Mammary epithelial cell (primary cell): Measurements from ENCODE around the gene LAMP2.

ENCODE experiments used
- CTCF ChIP-seq, 2 donors: IDR thresholded peaks in 1 of 2; conservative IDR thresholded peaks in 1 of 2; 2 replicates each; pipeline ENCODE4 v1.5.1; 2011 to 2012; ENCODE audit warnings: inconsistent platforms in 2 of 2, low read length in 2 of 2, mild to moderate bottlenecking in 2 of 2, control low read depth in 1 of 2, low read depth in 1 of 2; ENCODE audit not compliant: insufficient read depth in 1 of 2; ENCODE audit errors: extremely low read depth in 1 of 2
- EZH2 ChIP-seq: IDR thresholded peaks from 2 replicates; pipeline ENCODE4 v1.6.1; 2012; ENCODE audit warnings: low read length, inconsistent platforms, borderline replicate concordance

- TF ChIP-seq CTCF (conservative IDR thresholded peaks at IDR 0.05 in 1 of 2, IDR thresholded peaks at IDR 0.05 in 1 of 2; ENCODE audit: extremely low read depth in 1 of 2, insufficient read depth in 1 of 2, low read depth in 1 of 2, low read length in 2 of 2) (no peak), EZH2 (no peak)
Measured at GRCh38 chrX:120426599-120426998, 42.5 kb downstream of the LAMP2 start.
